BLaER1 treated with 17β-estradiol and CSF1 and Interleukin-3, amounts not matched to agents 10 nM and 100 nM (cell line): ENCODE results near the gene RABGAP1L.
A peak's percentile ranks its signal among the peaks of the same experiment; 100 is the strongest.
"Not testable (repeated sequence)": the region's sequence is repeated elsewhere in the genome, so short reads cannot be mapped to it uniquely, and the experiment has no call there.

Source experiments
- H3K27ac ChIP-seq, 11 experiments: shearing (Covaris generic); formaldehyde crosslinking; 2 replicates each; pipeline ENCODE4 v1.8.1; 2022
- H3K27me3 ChIP-seq, 11 experiments: shearing (Covaris generic); formaldehyde crosslinking; 2 replicates each; pipeline ENCODE4 v1.8.1; 2022
- H3K36me3 ChIP-seq, 11 experiments: shearing (Covaris generic); formaldehyde crosslinking; 2 replicates each; pipeline ENCODE4 v1.8.1; 2022
- H3K4me1 ChIP-seq, 10 experiments: shearing (Covaris generic); formaldehyde crosslinking; 2 replicates each; pipeline ENCODE4 v1.8.1; 2022
- H3K4me2 ChIP-seq, 11 experiments: shearing (Covaris generic); formaldehyde crosslinking; 2 replicates each; pipeline ENCODE4 v1.8.1; 2022
- H3K4me3 ChIP-seq, 10 experiments: shearing (Covaris generic); formaldehyde crosslinking; 2 replicates each; pipeline ENCODE4 v1.8.1; 2022
- H3K9ac ChIP-seq, 11 experiments: shearing (Covaris generic); formaldehyde crosslinking; 2 replicates each; pipeline ENCODE4 v1.8.1; 2022
- H3K9me3 ChIP-seq, 11 experiments: shearing (Covaris generic); formaldehyde crosslinking; replicated peaks in 1 of 11; 2 replicates each; pipeline ENCODE4 v1.8.1; 2022
- H4K20me1 ChIP-seq, 11 experiments: shearing (Covaris generic); formaldehyde crosslinking; 2 replicates each; pipeline ENCODE4 v1.8.1; 2022
- Cebpa-rat ChIP-seq, 11 experiments: shearing (Covaris generic); IDR thresholded peaks; 2 replicates each; pipeline ENCODE4 v1.8.1; 2022

RABGAP1L gene

DNA sequence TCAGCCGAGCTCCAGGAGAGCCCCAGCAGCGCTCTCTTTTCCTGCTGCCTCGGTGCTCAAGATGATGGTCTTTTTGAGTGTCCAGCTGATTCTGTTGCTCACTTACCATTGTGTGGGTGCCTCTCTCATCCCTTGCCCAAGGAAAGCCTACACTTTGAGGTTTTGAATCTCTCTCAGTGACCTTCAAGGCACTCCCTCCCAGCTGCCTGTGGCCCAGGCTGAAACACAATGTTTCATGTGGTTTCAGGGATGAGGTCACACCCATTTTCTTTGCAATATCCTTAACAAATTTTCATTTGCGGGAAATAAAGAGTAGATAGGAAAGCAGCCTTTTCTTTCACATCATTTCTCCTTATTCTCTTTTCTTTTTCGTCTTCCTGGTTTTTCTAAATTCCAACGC, 876.5 kb downstream of the RABGAP1L start:
- no peak overlapping the region for H3K4me3 ChIP-seq
- H3K36me3 ChIP-seq, result no peaks in the 10 kb centered on the region
- no peak overlapping the region for H3K9ac ChIP-seq
- peak overlapping the region in 5 of 11 experiments; percentile 6 to 40 (median 17); a peak in 7 of 22 replicates for H3K4me2 ChIP-seq
- no peak overlapping the region for H3K27ac ChIP-seq
- H3K27me3 ChIP-seq, result no peaks in the 10 kb centered on the region
- no peak for TF ChIP-seq Cebpa-rat (IDR thresholded peaks at IDR 0.05)
- no peaks in the 10 kb centered on the region for H3K9me3 ChIP-seq
- peaks cover 0 to 17% (median 4%) of the 10 kb centered on the region in 10 experiments; a peak in 7 of 20 replicates for H3K4me1 ChIP-seq
- H4K20me1 ChIP-seq, result no peaks in the 10 kb centered on the region

- no peak overlapping the region for H3K27ac ChIP-seq
- no peak overlapping the region for H3K4me3 ChIP-seq
- H3K36me3 ChIP-seq, result no peaks in the 10 kb centered on the region
- H4K20me1 ChIP-seq, result no peaks in the 10 kb centered on the region
- H3K4me1 ChIP-seq, result peaks cover 0 to 17% (median 4%) of the 10 kb centered on the region in 10 experiments; a peak in 7 of 20 replicates
- peak overlapping the region in 1 of 11 experiments; percentile 6; a peak in 1 of 22 replicates for H3K4me2 ChIP-seq
- TF ChIP-seq Cebpa-rat (IDR thresholded peaks at IDR 0.05), result no peak
- H3K27me3 ChIP-seq, result no peaks in the 10 kb centered on the region
- no peak overlapping the region for H3K9ac ChIP-seq
- no peaks in the 10 kb centered on the region for H3K9me3 ChIP-seq
Measured at GRCh38 chr1:175036476-175036875, 877.2 kb downstream of the RABGAP1L start.

DNA sequence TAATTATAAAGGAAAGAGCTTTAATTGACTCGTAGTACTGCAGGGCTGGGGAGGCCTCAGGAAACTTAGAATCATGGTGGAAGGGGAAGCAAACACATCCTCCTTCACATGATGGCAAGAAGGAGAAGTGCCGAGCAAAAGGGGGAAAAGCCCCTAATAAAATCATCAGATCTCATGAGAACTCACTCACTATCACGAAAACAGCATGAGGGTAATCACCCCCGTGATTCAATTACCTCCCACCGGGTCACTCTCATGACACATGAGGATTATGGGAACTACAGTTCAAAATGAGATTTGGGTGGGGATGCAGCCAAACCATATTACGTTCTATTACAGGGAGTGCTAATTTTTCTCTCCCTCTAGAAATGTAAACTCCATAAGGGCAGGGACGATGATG, 878.1 kb downstream of the RABGAP1L start:
- Histone ChIP-seq H3K36me3 (no peaks in the 10 kb centered on the region), H4K20me1 (no peaks in the 10 kb centered on the region), H3K4me3 (no peak overlapping the region), H3K27me3 (no peaks in the 10 kb centered on the region), H3K4me2 (no peak overlapping the region), H3K4me1 (peaks cover 0 to 17% (median 4%) of the 10 kb centered on the region in 10 experiments; a peak in 7 of 20 replicates), H3K27ac (no peak overlapping the region), H3K9ac (no peak overlapping the region), H3K9me3 (no peaks in the 10 kb centered on the region)
- TF ChIP-seq Cebpa-rat (IDR thresholded peaks at IDR 0.05), result no peak

- Histone ChIP-seq H3K4me3 (no peak overlapping the region), H3K4me1 (peaks cover 0 to 17% (median 4%) of the 10 kb centered on the region in 10 experiments; a peak in 7 of 20 replicates), H3K27me3 (no peaks in the 10 kb centered on the region), H3K9me3 (peaks cover 0 to 7% (median 0%) of the 10 kb centered on the region in 11 experiments; a peak in 4 of 22 replicates), H3K4me2 (no peak overlapping the region), H3K27ac (no peak overlapping the region), H3K9ac (no peak overlapping the region), H3K36me3 (no peaks in the 10 kb centered on the region), H4K20me1 (no peaks in the 10 kb centered on the region)
- TF ChIP-seq Cebpa-rat (IDR thresholded peaks at IDR 0.05), result no peak
Measured at GRCh38 chr1:175040324-175040879, 881.1 kb downstream of the RABGAP1L start.

DNA sequence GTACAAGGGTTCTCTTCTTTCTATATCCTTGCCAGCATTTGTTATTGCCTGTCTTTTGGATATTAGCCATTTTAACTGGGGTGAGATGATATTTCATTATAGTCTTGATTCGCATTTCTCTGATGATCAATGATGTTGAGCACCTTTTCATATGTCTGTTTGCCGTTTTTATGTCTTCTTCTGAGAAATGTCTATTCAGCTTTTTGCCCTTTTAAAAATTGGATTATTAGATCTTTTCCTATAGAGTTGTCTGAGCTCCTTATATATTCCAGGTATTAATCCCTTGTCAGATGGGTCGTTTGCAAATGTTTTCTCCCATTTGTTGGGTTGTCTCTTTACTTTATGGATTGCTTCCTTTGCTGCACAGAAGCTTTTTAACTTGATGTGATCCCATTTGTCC, 883.3 kb downstream of the RABGAP1L start:
- Histone ChIP-seq H3K27ac (no peak overlapping the region), H3K4me3 (no peak overlapping the region), H3K9ac (no peak overlapping the region), H3K4me2 (no peak overlapping the region), H4K20me1 (no peaks in the 10 kb centered on the region), H3K9me3 (peaks cover 0 to 10% (median 5%) of the 10 kb centered on the region in 11 experiments; a peak in 4 of 22 replicates), H3K27me3 (no peaks in the 10 kb centered on the region), H3K4me1 (no peaks in the 10 kb centered on the region), H3K36me3 (no peaks in the 10 kb centered on the region)
- no peak for TF ChIP-seq Cebpa-rat (IDR thresholded peaks at IDR 0.05)

GRCh38 chr1:175043824-175044223, 884.5 kb downstream of the RABGAP1L start:
- H3K9ac ChIP-seq, result no peak overlapping the region
- no peak overlapping the region for H3K4me2 ChIP-seq
- H3K27me3 ChIP-seq, result no peaks in the 10 kb centered on the region
- H3K36me3 ChIP-seq, result no peaks in the 10 kb centered on the region
- no peak overlapping the region for H3K27ac ChIP-seq
- H3K9me3 ChIP-seq, result peaks cover 0 to 10% (median 5%) of the 10 kb centered on the region in 11 experiments; a peak in 4 of 22 replicates
- no peaks in the 10 kb centered on the region for H4K20me1 ChIP-seq
- H3K4me3 ChIP-seq, result no peak overlapping the region
- no peaks in the 10 kb centered on the region for H3K4me1 ChIP-seq
- no peak for TF ChIP-seq Cebpa-rat (IDR thresholded peaks at IDR 0.05)

- not testable (repeated sequence) for H3K9ac ChIP-seq, H3K9me3 ChIP-seq, H3K4me3 ChIP-seq, H3K4me1 ChIP-seq, H3K36me3 ChIP-seq, H3K27ac ChIP-seq, H3K4me2 ChIP-seq, H4K20me1 ChIP-seq, H3K27me3 ChIP-seq
Measured at GRCh38 chr1:175044591-175044990, 885.3 kb downstream of the RABGAP1L start.
